Gastrocnemius medialis (tissue), 4 donors: ENCODE data around the gene UTP4.

ENCODE experiments used
- CTCF ChIP-seq, 5 experiments: fragments of 450-650 bp in 3 of 5; fragments of 200-600 bp in 2 of 5; sonication (generic) in 2 of 5; IDR thresholded peaks in 4 of 5; conservative IDR thresholded peaks in 1 of 5; 1 replicate in 4 of 5; 2 replicates in 1 of 5; pipeline ENCODE4 v1.5.1; 2016 to 2019; ENCODE audit warnings: antibody characterized with exemption in 5 of 5, mild to moderate bottlenecking in 3 of 5, moderate library complexity in 3 of 5
- POLR2A ChIP-seq, 2 donors: fragments of 450-650 bp; IDR thresholded peaks; one replicate each; pipeline ENCODE4 v1.6.1; 2017; ENCODE audit warnings: antibody characterized with exemption in 2 of 2, mild to moderate bottlenecking in 2 of 2, moderate library complexity in 2 of 2

- TF ChIP-seq POLR2A (IDR thresholded peaks at IDR 0.05): no peak
- TF ChIP-seq CTCF (IDR thresholded peaks at IDR 0.05 in 4 of 5, conservative IDR thresholded peaks at IDR 0.05 in 1 of 5): no peak
Observed at GRCh38 chr16:69141014-69141413, 8.6 kb downstream of the UTP4 start.
